Natural killer cell treated with Interleukin-12 subunit alpha and Interleukin-12 subunit beta and Interleukin-15 and Interleukin-18, amount 100 ng/mL, for 72 hours (primary cell): ENCODE results near the gene TRPC4AP. TPM values are rescaled to one million over a fixed set of nuclear protein-coding genes. Genes with fewer than 3 reads are reported as not detected.

Experiments
- ATAC-seq, 2 donors: fragments of 150-1000 bp; cut with Tn5 transposase in 1 of 2; sonication (Bioruptor Pico), chemical (Tn5 transposase) in 1 of 2; 2 replicates each; pipeline ENCODE4 v1.10.0; 2021
- DNase-seq: peaks from one replicate; pipeline ENCODE4 v3.0.0; 2022; ENCODE audit warnings: low spot score
- H3K27ac Mint-ChIP-seq, 2 donors: 1 replicate in 1 of 2; 2 replicates in 1 of 2; pipeline ENCODE4 v1.8.0; 2022; ENCODE audit warnings: mixed read lengths in 2 of 2, mild to moderate bottlenecking in 1 of 2, moderate library complexity in 1 of 2
- H3K27me3 Mint-ChIP-seq, 2 donors: 1 replicate in 1 of 2; 2 replicates in 1 of 2; pipeline ENCODE4 v1.8.0; 2022; ENCODE audit warnings: mixed read lengths in 2 of 2
- H3K36me3 Mint-ChIP-seq: one replicate; pipeline ENCODE4 v1.8.0; 2022; ENCODE audit warnings: mixed read lengths
- H3K4me1 Mint-ChIP-seq, 2 donors: 1 replicate in 1 of 2; 2 replicates in 1 of 2; pipeline ENCODE4 v1.8.0; 2022; ENCODE audit warnings: low read depth in 2 of 2, mixed read lengths in 2 of 2, mild to moderate bottlenecking in 1 of 2
- H3K4me3 Mint-ChIP-seq: one replicate; pipeline ENCODE4 v1.8.0; 2022; ENCODE audit warnings: mixed read lengths
- H3K9me3 Mint-ChIP-seq: 2 replicates; pipeline ENCODE4 v1.8.0; 2022; ENCODE audit warnings: mixed read lengths
- total RNA-seq, 2 donors: library from RNA; stranded (reverse); gene quantifications; one replicate each; pipeline ENCODE4 v1.2.3, GENCODE V29; 2022

Gene TRPC4AP
- total RNA-seq, 2 donors from 2014 or later: 62.8 to 86.4 TPM

GRCh38 chr20:34976286-34976685, 116.3 kb downstream of the TRPC4AP start:
- Mint-ChIP-seq H3K27ac (no peak overlapping the region), H3K9me3 (no peaks in the 10 kb centered on the region), H3K27me3 (peaks cover 7 to 11% of the 10 kb centered on the region in 2 donors), H3K4me3 (no peak overlapping the region), H3K4me1 (no peaks in the 10 kb centered on the region), H3K36me3 (no peaks in the 10 kb centered on the region)
- DNase-seq: peak; percentile 44
- ATAC-seq: no peak

- no peaks in the 10 kb centered on the region for H3K4me1 Mint-ChIP-seq
- no peaks in the 10 kb centered on the region for H3K9me3 Mint-ChIP-seq
- peak; percentile 42 for DNase-seq
- H3K4me3 Mint-ChIP-seq: no peak overlapping the region
- H3K27ac Mint-ChIP-seq: no peak overlapping the region
- H3K27me3 Mint-ChIP-seq: peaks cover 7 to 11% of the 10 kb centered on the region in 2 donors
- no peaks in the 10 kb centered on the region for H3K36me3 Mint-ChIP-seq
- no peak for ATAC-seq
Observed at GRCh38 chr20:34974246-34974645, 118.4 kb downstream of the TRPC4AP start.

GRCh38 chr20:34971561-34972235, 120.9 kb downstream of the TRPC4AP start:
- DNase-seq: peak; percentile 38
- no peak overlapping the region for H3K27ac Mint-ChIP-seq
- no peaks in the 10 kb centered on the region for H3K4me1 Mint-ChIP-seq
- no peaks in the 10 kb centered on the region for H3K36me3 Mint-ChIP-seq
- H3K4me3 Mint-ChIP-seq: no peak overlapping the region
- H3K9me3 Mint-ChIP-seq: no peaks in the 10 kb centered on the region
- H3K27me3 Mint-ChIP-seq: peaks cover under 1 to 3% of the 10 kb centered on the region in 2 donors
- ATAC-seq: no peak

GRCh38 chr20:34970846-34971560, 121.6 kb downstream of the TRPC4AP start:
- no peak for ATAC-seq
- DNase-seq: no peak
- no peak overlapping the region for H3K27ac Mint-ChIP-seq
- no peak overlapping the region for H3K4me3 Mint-ChIP-seq
- H3K9me3 Mint-ChIP-seq: no peaks in the 10 kb centered on the region
- no peaks in the 10 kb centered on the region for H3K36me3 Mint-ChIP-seq
- H3K4me1 Mint-ChIP-seq: no peaks in the 10 kb centered on the region
- H3K27me3 Mint-ChIP-seq: peaks cover 0 to 3% of the 10 kb centered on the region in 2 donors

GRCh38 chr20:34970193-34970840, 122.3 kb downstream of the TRPC4AP start:
- Mint-ChIP-seq H3K9me3 (no peaks in the 10 kb centered on the region), H3K4me1 (no peaks in the 10 kb centered on the region), H3K27ac (no peak overlapping the region), H3K36me3 (no peaks in the 10 kb centered on the region), H3K27me3 (peaks cover 0 to 3% of the 10 kb centered on the region in 2 donors), H3K4me3 (no peak overlapping the region)
- ATAC-seq (no peak), DNase-seq (peak; percentile 25)

- Mint-ChIP-seq H3K27me3 (no peaks in the 10 kb centered on the region), H3K4me1 (no peaks in the 10 kb centered on the region)
Observed at GRCh38 chr20:34968042-34968775, 124.4 kb downstream of the TRPC4AP start.

DNA sequence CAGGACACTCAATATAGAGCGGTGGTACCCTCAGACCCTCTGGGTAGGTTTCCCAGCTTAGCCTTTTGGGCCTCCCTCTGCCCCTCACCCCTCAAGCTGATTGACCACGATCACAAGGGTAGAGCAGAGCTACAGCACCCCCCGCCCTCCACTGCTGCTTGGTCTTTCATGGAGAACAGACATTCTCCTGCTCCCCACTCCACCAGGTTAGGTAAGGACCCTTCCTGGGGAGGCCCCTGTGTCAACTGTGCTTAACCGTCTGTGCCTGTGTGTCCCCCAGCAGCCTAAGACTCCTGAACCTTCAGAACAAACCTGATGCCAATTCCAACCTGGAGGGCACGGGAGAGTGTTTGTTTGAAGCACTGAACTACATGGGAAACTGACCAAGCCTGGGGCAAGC, 125.2 kb downstream of the TRPC4AP start:
- Mint-ChIP-seq H3K4me1 (no peaks in the 10 kb centered on the region), H3K27ac (no peak overlapping the region), H3K36me3 (no peaks in the 10 kb centered on the region), H3K9me3 (no peaks in the 10 kb centered on the region), H3K4me3 (no peak overlapping the region), H3K27me3 (no peaks in the 10 kb centered on the region)
- peak; percentile 56 for DNase-seq
- no peak for ATAC-seq

More at GRCh38 chr20:34968042-34968775, 124.4 kb downstream of the TRPC4AP start:
- Mint-ChIP-seq H3K9me3 (no peaks in the 10 kb centered on the region), H3K36me3 (no peaks in the 10 kb centered on the region), H3K27ac (no peak overlapping the region), H3K4me3 (no peak overlapping the region)
- ATAC-seq (no peak), DNase-seq (peak; percentile 40)

- Mint-ChIP-seq H3K36me3 (no peaks in the 10 kb centered on the region), H3K4me3 (no peak overlapping the region), H3K27me3 (no peaks in the 10 kb centered on the region), H3K9me3 (no peaks in the 10 kb centered on the region), H3K27ac (no peak overlapping the region), H3K4me1 (no peaks in the 10 kb centered on the region)
- DNase-seq: no peak
- no peak for ATAC-seq
Observed at GRCh38 chr20:34965051-34965450, 127.6 kb downstream of the TRPC4AP start.

GRCh38 chr20:34964486-34964885, 128.1 kb downstream of the TRPC4AP start:
- no peaks in the 10 kb centered on the region for H3K27me3 Mint-ChIP-seq
- H3K4me3 Mint-ChIP-seq: no peak overlapping the region
- H3K9me3 Mint-ChIP-seq: no peaks in the 10 kb centered on the region
- no peak for DNase-seq
- no peaks in the 10 kb centered on the region for H3K36me3 Mint-ChIP-seq
- H3K27ac Mint-ChIP-seq: no peak overlapping the region
- H3K4me1 Mint-ChIP-seq: no peaks in the 10 kb centered on the region
- no peak for ATAC-seq

DNA sequence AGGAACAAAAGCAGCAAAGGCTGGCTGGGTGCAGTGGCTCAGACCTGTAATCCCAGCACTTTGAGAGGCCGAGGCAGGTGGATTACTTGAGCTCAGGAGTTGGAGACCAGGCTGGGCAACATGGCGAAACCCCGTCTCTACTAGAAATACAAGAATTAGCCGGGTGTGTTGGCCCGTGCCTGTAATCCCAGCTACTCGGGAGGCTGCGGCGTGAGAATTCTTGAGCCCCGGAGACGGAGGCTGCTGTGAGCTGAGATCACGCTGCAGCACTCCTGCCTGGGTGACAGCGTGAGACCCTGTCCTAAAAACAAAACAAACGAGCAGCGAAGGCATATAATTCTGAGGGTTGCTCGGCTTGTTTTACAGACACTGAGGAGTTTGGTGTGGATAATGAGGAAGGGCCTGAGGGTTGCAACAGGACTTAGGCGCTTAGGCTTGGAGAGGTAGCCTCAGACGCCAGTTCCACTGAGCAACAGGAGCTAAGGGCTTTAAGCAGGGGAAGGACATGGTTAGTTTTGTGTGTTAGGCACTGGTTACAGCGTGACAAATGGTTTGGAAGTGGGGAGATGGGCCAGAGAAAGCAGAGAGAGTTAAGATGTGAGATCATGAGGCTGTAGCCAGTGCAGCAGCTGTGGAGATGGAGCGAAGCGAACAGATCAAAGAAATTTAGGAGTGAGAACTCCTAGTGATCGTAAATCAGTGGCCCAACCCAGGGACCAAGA, 135.7 kb downstream of the TRPC4AP start:
- H3K4me1 Mint-ChIP-seq: peaks cover 22% of the 10 kb centered on the region in 2 donors
- H3K27ac Mint-ChIP-seq: peak overlapping the region; percentile 94 to 96
- no peaks in the 10 kb centered on the region for H3K36me3 Mint-ChIP-seq
- no peaks in the 10 kb centered on the region for H3K9me3 Mint-ChIP-seq
- no peaks in the 10 kb centered on the region for H3K27me3 Mint-ChIP-seq
- peak overlapping the region; percentile 95 for H3K4me3 Mint-ChIP-seq
- DNase-seq: peak; percentile 42
- ATAC-seq: no peak

GRCh38 chr20:34956041-34956458, 136.6 kb downstream of the TRPC4AP start:
- Mint-ChIP-seq H3K27ac (peak overlapping the region; percentile 94 to 96), H3K4me1 (peaks cover 22% of the 10 kb centered on the region in 2 donors), H3K36me3 (no peaks in the 10 kb centered on the region), H3K27me3 (no peaks in the 10 kb centered on the region), H3K9me3 (no peaks in the 10 kb centered on the region), H3K4me3 (peak overlapping the region; percentile 95)
- ATAC-seq (no peak), DNase-seq (no peak)

GRCh38 chr20:34955231-34956040, 137.2 kb downstream of the TRPC4AP start, which contains the start of the genes GSS and MYH7B:
Gene GSS (minus strand): TSS chr20:34955806. CDS start chr20:34951852, 3,954 bp downstream.
Gene MYH7B (plus strand): TSS chr20:34955868. CDS start chr20:34978006, 22,138 bp downstream.
- H3K27ac Mint-ChIP-seq: peak within 1 kb of the TSS; percentile 94 to 96
- no peaks in the 10 kb centered on the region for H3K36me3 Mint-ChIP-seq
- no peaks in the 10 kb centered on the region for H3K27me3 Mint-ChIP-seq
- peak; percentile 97 for DNase-seq
- peak within 1 kb of the TSS; percentile 95 for H3K4me3 Mint-ChIP-seq
- H3K4me1 Mint-ChIP-seq: peaks cover 22% of the 10 kb centered on the region in 2 donors
- H3K9me3 Mint-ChIP-seq: no peaks in the 10 kb centered on the region
- ATAC-seq: peak; percentile 97 to 98
